ENCODE data around the gene SUPT3H. TPM values are rescaled to one million over a fixed set of nuclear protein-coding genes. Genes with fewer than 3 reads are reported as not detected.

Gene SUPT3H
- total and polyA plus RNA-seq, 2 of the 13 experiments (the other 11 are each of a cell fraction or from before 2014, with no cell fraction given) = 11.9 to 36.1 TPM

DNA sequence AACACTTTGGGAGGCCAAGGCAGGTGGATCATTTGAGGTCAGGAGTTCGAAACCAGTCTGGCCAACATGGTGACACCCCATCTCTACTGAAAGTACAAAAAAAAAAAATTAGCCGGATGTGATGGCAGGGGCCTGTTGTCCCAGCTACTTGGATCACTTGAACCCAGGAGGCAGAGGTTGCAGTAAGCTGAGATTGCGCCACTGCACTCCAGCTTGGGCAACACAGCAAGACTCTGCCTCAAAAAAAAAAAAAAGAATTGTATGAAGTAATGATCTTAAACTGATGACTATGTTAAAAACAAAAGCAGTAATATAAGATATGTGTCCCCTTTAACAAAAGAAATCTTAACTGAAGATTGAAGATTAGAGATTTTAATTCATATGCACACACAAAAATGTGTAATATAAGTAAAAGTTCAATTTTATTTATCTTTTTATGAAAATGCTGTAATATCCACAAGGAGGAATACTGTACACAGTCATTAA lies 78.6 kb downstream of the SUPT3H start:
- no peaks in the 10 kb centered on the region for H4K20me1 ChIP-seq (ENCODE audit: insufficient read depth, low read length)
- H3K9ac ChIP-seq (ENCODE audit: insufficient read depth, low read depth, low read length) = no peak overlapping the region
- intact Hi-C loops (cut with micrococcal nuclease; ENCODE audit: unreplicated experiment) (no loop called here), in situ Hi-C loops (cut with HindIII; ENCODE audit: extremely low pct_ligation_motif_present, low pct_unique_long_range_greater_than_20kb) (no loop called here)
- no peaks in the 10 kb centered on the region for H3K27me3 ChIP-seq (ENCODE audit: control insufficient read depth in 1 of 2, insufficient read depth in 2 of 2, low read length in 2 of 2)
- no peaks in the 10 kb centered on the region for H3K79me2 ChIP-seq (ENCODE audit: insufficient read depth, low read length)
- no peaks in the 10 kb centered on the region for H3K9me3 ChIP-seq (ENCODE audit: low read length)
- TF ChIP-seq ZNF256 (CRISPR knock-in tag; conservative IDR thresholded peaks at IDR 0.05) (no peak), ZNF121 (CRISPR knock-in tag; IDR thresholded peaks at IDR 0.05) (0 out of 2 replicates have a peak, but pooled peaks have one; percentile 27), ZNF577 (CRISPR knock-in tag; IDR thresholded peaks at IDR 0.05; ENCODE audit: borderline replicate concordance, low read depth) (no peak), CEBPG (CRISPR knock-in tag; IDR thresholded peaks at IDR 0.05) (0 out of 2 replicates have a peak, but pooled peaks have one; percentile 3), MAFK (conservative IDR thresholded peaks at IDR 0.05 in 1 of 2, IDR thresholded peaks at IDR 0.05 in 1 of 2; ENCODE audit: low read length in 2 of 2) (peak; percentile 29 to 34; a peak in 1 of 4 replicates), BCL6 (CRISPR knock-in tag; IDR thresholded peaks at IDR 0.05) (no peak)
- TF ChIP-seq, protein P1, sequence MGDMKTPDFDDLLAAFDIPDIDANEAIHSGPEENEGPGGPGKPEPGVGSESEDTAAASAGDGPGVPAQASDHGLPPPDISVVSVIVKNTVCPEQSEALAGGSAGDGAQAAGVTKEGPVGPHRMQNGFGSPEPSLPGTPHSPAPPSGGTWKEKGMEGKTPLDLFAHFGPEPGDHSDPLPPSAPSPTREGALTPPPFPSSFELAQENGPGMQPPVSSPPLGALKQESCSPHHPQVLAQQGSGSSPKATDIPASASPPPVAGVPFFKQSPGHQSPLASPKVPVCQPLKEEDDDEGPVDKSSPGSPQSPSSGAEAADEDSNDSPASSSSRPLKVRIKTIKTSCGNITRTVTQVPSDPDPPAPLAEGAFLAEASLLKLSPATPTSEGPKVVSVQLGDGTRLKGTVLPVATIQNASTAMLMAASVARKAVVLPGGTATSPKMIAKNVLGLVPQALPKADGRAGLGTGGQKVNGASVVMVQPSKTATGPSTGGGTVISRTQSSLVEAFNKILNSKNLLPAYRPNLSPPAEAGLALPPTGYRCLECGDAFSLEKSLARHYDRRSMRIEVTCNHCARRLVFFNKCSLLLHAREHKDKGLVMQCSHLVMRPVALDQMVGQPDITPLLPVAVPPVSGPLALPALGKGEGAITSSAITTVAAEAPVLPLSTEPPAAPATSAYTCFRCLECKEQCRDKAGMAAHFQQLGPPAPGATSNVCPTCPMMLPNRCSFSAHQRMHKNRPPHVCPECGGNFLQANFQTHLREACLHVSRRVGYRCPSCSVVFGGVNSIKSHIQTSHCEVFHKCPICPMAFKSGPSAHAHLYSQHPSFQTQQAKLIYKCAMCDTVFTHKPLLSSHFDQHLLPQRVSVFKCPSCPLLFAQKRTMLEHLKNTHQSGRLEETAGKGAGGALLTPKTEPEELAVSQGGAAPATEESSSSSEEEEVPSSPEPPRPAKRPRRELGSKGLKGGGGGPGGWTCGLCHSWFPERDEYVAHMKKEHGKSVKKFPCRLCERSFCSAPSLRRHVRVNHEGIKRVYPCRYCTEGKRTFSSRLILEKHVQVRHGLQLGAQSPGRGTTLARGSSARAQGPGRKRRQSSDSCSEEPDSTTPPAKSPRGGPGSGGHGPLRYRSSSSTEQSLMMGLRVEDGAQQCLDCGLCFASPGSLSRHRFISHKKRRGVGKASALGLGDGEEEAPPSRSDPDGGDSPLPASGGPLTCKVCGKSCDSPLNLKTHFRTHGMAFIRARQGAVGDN (CRISPR knock-in tag; IDR thresholded peaks at IDR 0.05) = no peak
- TF ChIP-seq, protein P2, sequence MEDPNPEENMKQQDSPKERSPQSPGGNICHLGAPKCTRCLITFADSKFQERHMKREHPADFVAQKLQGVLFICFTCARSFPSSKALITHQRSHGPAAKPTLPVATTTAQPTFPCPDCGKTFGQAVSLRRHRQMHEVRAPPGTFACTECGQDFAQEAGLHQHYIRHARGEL (CRISPR knock-in tag; IDR thresholded peaks at IDR 0.05) = no peak
- FAIRE-seq (no peak), ATAC-seq (no peak), DNase-seq (ENCODE audit: low spot score) (no peak)
- H3K4me1 ChIP-seq (ENCODE audit: insufficient read depth, low read length) = peaks cover 11% of the 10 kb centered on the region
- BruUV-seq (replicated peaks) = no TSS peak
- H2AFZ ChIP-seq (ENCODE audit: low read length) = no peak overlapping the region
- no peak overlapping the region for H3K27ac ChIP-seq (ENCODE audit: extremely low read length, insufficient read depth, low read length)
- no peak overlapping the region for H3K4me2 ChIP-seq (ENCODE audit: low read depth, low read length)
- POLR2A ChIA-PET = no interaction called here
- CTCF ChIA-PET (ENCODE audit: low intra/inter-chr PET ratio, low total read pairs) = no interaction called here
- no peaks in the 10 kb centered on the region for H3K36me3 ChIP-seq (replicated peaks in 1 of 2; ENCODE audit: control insufficient read depth in 1 of 2, insufficient read depth in 2 of 2, low read length in 2 of 2)
- H3K4me3 ChIP-seq (replicated peaks in 1 of 3; ENCODE audit: insufficient read depth in 1 of 3, low read depth in 2 of 3, low read length in 3 of 3) = no peak overlapping the region
- 96% methylated on average over 3 of the region's 3 CpGs for WGBS (ENCODE audit: low lambda C conversion rate)

Data from HepG2 (cell line).